Left lung (tissue), 10 donors: ENCODE measurements around the gene VPS29. TPM values are rescaled to one million over a fixed set of nuclear protein-coding genes. Genes with fewer than 3 reads are reported as not detected.
A peak's percentile ranks its signal among the peaks of the same experiment; 100 is the strongest.
"Not testable (repeated sequence)": the region's sequence is repeated elsewhere in the genome, so short reads cannot be mapped to it uniquely, and the experiment has no call there.

Experiments used
- ATAC-seq: fragments of 200-7000 bp; cut with Tn5 transposase; one replicate; pipeline ENCODE4 v1.9.1; 2020; ENCODE audit warnings: moderate library complexity
- DNase-seq, 4 donors: peaks; one replicate each; pipeline ENCODE4 v3.0.0-alpha.2; 2013 to 2020
- H3K27ac ChIP-seq, 2 donors: fragments of 200-600 bp; sonication (generic) in 1 of 2; one replicate each; pipeline versions ENCODE4 v1.5.0 to v1.8.0; 2020 to 2021
- H3K27me3 ChIP-seq, 2 donors: fragments of 200-600 bp; sonication (generic) in 1 of 2; one replicate each; pipeline versions ENCODE4 v1.5.0 to v1.8.0; 2020 to 2021
- H3K36me3 ChIP-seq, 2 donors: fragments of 200-600 bp; sonication (generic) in 1 of 2; one replicate each; pipeline versions ENCODE4 v1.5.0 to v1.8.0; 2020 to 2021
- H3K4me1 ChIP-seq, 2 donors: fragments of 200-600 bp; one replicate each; pipeline ENCODE4 v1.8.0; 2021
- H3K4me3 ChIP-seq, 2 donors: fragments of 200-600 bp; sonication (generic) in 1 of 2; one replicate each; pipeline versions ENCODE4 v1.5.0 to v1.8.0; 2020 to 2021; ENCODE audit warnings: mild to moderate bottlenecking in 1 of 2
- H3K9me3 ChIP-seq, 2 donors: fragments of 200-600 bp; sonication (generic) in 1 of 2; one replicate each; pipeline versions ENCODE4 v1.5.0 to v1.8.0; 2020 to 2021
- intact Hi-C, 2 donors: fragments of 100-400 bp; cut with DNase I; formaldehyde crosslinking; loops; one replicate each; pipeline versions ENCODE4 v1.11.2 to v1.14.2; 2022
- polyA plus RNA-seq, 6 donors: library from polyadenylated mRNA; unstranded; fragments of 120-200 nt; gene quantifications; one replicate each; pipeline ENCODE4 v1.2.1, GENCODE V29; 2013; ENCODE audit not compliant: insufficient read length in 6 of 6
- total RNA-seq, 2 donors: library from RNA; stranded (reverse); fragmentation: NEBNext Ultra II Directional; extraction: Animal tissue kit (Norgen Biotek cat#: 25700); gene quantifications; one replicate each; pipeline ENCODE4 v1.2.1, GENCODE V29; 2021
- TF ChIP-seq, protein P1 (sequence below), 2 donors: fragments of 200-600 bp; sonication (generic) in 1 of 2; IDR thresholded peaks; one replicate each; pipeline versions ENCODE4 v1.5.0 to v1.8.0; 2021; ENCODE audit warnings: antibody characterized with exemption in 2 of 2
- donor health status: DM: no; HTN: yes; CAD: no.
- donor health status: DM: no; HTN: no; CAD: no.

Gene VPS29
- total and polyA plus RNA-seq, 8 donors = 91.7 to 151 (median 135) TPM

- TF ChIP-seq, protein P1, sequence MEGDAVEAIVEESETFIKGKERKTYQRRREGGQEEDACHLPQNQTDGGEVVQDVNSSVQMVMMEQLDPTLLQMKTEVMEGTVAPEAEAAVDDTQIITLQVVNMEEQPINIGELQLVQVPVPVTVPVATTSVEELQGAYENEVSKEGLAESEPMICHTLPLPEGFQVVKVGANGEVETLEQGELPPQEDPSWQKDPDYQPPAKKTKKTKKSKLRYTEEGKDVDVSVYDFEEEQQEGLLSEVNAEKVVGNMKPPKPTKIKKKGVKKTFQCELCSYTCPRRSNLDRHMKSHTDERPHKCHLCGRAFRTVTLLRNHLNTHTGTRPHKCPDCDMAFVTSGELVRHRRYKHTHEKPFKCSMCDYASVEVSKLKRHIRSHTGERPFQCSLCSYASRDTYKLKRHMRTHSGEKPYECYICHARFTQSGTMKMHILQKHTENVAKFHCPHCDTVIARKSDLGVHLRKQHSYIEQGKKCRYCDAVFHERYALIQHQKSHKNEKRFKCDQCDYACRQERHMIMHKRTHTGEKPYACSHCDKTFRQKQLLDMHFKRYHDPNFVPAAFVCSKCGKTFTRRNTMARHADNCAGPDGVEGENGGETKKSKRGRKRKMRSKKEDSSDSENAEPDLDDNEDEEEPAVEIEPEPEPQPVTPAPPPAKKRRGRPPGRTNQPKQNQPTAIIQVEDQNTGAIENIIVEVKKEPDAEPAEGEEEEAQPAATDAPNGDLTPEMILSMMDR (IDR thresholded peaks at IDR 0.05) = no peak
- Histone ChIP-seq H3K27me3 (no peaks in the 10 kb centered on the region), H3K9me3 (no peaks in the 10 kb centered on the region), H3K27ac (peak overlapping the region in 1 of 2 donors; percentile 45), H3K36me3 (peaks cover 0 to 28% of the 10 kb centered on the region in 2 donors), H3K4me1 (peaks cover 8 to 48% of the 10 kb centered on the region in 2 donors), H3K4me3 (no peak overlapping the region)
- DNase-seq = no peak
- intact Hi-C loops = no loop called here
- ATAC-seq = no peak
Measured at GRCh38 chr12:110498984-110499706, 2.8 kb downstream of the VPS29 start.

DNA sequence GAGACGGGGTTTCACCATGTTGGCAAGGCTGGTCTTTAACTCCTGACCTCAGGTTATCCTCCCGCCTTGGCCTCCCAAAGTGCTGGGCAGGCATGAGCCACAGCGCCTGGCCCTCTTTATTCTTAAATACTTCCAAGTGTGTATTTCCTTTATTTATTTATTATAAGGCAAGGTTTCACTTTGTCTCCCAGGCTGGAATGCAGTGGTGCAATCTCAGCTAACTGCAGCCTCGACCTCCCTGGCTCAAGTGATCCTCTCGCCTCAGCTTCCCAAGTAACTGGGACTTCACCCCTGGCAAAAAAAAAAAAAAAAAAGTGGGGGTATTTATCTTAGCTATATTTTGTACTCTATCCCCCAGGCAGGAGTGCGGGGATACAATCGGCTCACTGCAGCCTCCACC, 26.5 kb downstream of the VPS29 start:
- Histone ChIP-seq H3K4me3 (no peak overlapping the region), H3K9me3 (no peaks in the 10 kb centered on the region), H3K4me1 (no peaks in the 10 kb centered on the region), H3K36me3 (peaks cover 0 to 3% of the 10 kb centered on the region in 2 donors), H3K27ac (no peak overlapping the region), H3K27me3 (no peaks in the 10 kb centered on the region)
- no peak for DNase-seq
- ATAC-seq = no peak
- intact Hi-C loops = no loop called here
- TF ChIP-seq, protein P1 (IDR thresholded peaks at IDR 0.05) = no peak

- H3K36me3 ChIP-seq = peaks cover 0 to 16% of the 10 kb centered on the region in 2 donors
- intact Hi-C loops = no loop called here
- H3K27ac ChIP-seq = peak within 1 kb of the TSS; percentile 92 to 95
- TF ChIP-seq, protein P1 (IDR thresholded peaks at IDR 0.05) = no peak
- H3K4me1 ChIP-seq = peaks cover 15 to 30% of the 10 kb centered on the region in 2 donors
- H3K27me3 ChIP-seq = no peaks in the 10 kb centered on the region
- peak; percentile 96 to 98 (median 97) for DNase-seq
- H3K4me3 ChIP-seq = peak within 1 kb of the TSS; percentile 61 to 76
- peak; percentile 94 for ATAC-seq
- H3K9me3 ChIP-seq = no peaks in the 10 kb centered on the region
Measured at GRCh38 chr12:110468214-110469048, 33.5 kb downstream of the VPS29 start, which contains the start of the genes FAM216A and GPN3. Gene FAM216A (plus strand): TSS chr12:110468845. CDS start chr12:110468876, 31 bp downstream. Gene GPN3 (minus strand): TSS chr12:110468257. CDS start chr12:110468203, 54 bp downstream.

- intact Hi-C loops = no loop called here
- H3K4me3 ChIP-seq = peak overlapping the region; percentile 61 to 76
- H3K4me1 ChIP-seq = peaks cover 15 to 30% of the 10 kb centered on the region in 2 donors
- no peak for ATAC-seq
- peaks cover 0 to 22% of the 10 kb centered on the region in 2 donors for H3K36me3 ChIP-seq
- no peaks in the 10 kb centered on the region for H3K27me3 ChIP-seq
- DNase-seq = no peak
- peak overlapping the region; percentile 92 to 95 for H3K27ac ChIP-seq
- no peaks in the 10 kb centered on the region for H3K9me3 ChIP-seq
- TF ChIP-seq, protein P1 (IDR thresholded peaks at IDR 0.05) = no peak
Measured at GRCh38 chr12:110467847-110468213, 34.1 kb downstream of the VPS29 start.

DNA sequence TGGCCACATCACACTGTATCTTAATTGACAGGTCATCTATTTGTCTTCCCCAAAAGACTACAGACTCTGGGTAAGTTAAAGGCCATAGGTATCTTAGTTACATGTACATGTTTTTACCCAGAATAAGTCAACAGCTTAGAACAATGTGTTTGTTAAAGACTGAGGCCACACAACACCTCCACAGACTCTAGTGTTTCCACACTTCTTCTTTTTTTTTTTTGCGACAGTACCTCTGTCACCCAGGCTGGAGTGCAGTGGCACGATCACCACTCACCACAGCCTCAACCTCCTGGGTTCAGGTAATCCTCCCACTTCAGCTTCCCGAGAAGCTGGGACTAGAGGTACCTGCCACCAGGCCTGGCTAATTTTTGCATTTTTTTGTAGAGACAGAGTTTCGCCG, 35.1 kb downstream of the VPS29 start:
- intact Hi-C loops = no loop called here
- ATAC-seq (no peak), DNase-seq (no peak)
- no peaks in the 10 kb centered on the region for H3K9me3 ChIP-seq
- H3K36me3 ChIP-seq = peaks cover 0 to 32% of the 10 kb centered on the region in 2 donors
- peak overlapping the region in 1 of 2 donors; percentile 76 for H3K4me3 ChIP-seq
- H3K27ac ChIP-seq = no peak overlapping the region
- H3K4me1 ChIP-seq = peaks cover 15 to 30% of the 10 kb centered on the region in 2 donors
- TF ChIP-seq, protein P1 (IDR thresholded peaks at IDR 0.05) = no peak
- no peaks in the 10 kb centered on the region for H3K27me3 ChIP-seq

DNA sequence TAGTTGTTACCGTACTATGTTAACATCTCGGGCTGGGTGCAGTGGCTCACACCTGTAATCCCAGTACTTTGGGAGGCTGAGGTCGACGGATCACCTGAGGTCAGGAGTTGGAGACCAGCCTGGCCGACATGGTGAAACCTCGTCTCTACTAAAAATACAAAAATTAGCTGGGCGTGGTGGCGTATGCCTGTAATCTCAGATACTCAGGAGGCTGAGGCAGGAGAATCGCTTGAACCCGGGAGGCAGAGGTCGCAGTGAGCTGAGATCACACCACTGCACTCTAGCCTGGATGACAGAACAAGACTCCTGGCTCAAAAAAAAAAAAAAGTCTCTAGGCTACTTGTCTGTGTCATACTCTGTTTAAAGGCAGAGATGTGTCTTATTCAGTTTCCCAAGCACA, 36.1 kb downstream of the VPS29 start:
- ATAC-seq, H3K27me3 ChIP-seq, H3K27ac ChIP-seq, intact Hi-C loops, H3K9me3 ChIP-seq, H3K4me3 ChIP-seq, DNase-seq: not testable (repeated sequence)
- peaks cover 15 to 30% of the 10 kb centered on the region in 2 donors for H3K4me1 ChIP-seq
- peaks cover 0 to 41% of the 10 kb centered on the region in 2 donors for H3K36me3 ChIP-seq
